GM19035 (cell line): Measurements from ENCODE around the gene SARNP.

Experiments
- ATAC-seq: cut with Tn5 transposase; IDR thresholded peaks from one replicate; pipeline ENCODE4 v1.9.1; 2021; ENCODE audit not compliant: unreplicated experiment

SARNP gene

DNA sequence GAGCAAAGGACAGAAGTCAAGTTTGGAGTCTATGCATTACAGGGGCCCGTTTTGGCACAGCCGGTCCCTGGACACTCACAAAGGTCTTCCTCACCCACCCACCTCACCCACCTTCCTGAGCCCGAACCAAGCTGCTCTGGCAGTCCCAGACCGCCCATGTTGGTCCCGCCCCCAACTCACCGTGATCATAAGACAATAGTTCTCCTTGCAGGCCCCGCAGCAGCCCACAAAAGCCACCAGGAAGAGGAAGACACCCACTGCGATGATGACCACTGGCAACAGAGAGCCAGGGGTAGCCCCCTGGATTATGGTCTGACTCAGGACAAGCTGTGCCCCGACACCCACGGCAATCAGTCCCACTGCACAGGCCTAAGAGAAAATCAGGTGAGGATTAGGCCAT, 90.6 kb downstream of the SARNP start:
- ATAC-seq: no peak

DNA sequence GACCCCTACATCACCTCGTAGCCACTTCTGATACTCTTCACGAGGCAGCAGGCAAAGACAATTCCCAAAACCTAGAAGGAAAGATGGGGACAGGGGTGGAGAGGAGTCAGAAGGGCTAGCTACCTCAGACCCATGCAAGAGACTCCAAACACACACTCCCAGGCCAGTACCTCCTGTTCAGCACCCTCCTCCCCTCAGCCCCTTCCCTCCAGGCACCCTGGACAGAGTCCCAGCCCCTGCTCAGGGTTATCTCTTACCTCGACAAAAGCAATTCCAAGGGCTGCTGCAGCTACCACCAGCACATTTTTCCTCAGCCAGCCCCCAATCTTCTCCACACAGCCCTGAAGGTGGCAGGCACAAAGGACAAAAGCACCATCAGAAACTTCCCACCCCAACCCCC, 92.0 kb downstream of the SARNP start:
- ATAC-seq: no peak

DNA sequence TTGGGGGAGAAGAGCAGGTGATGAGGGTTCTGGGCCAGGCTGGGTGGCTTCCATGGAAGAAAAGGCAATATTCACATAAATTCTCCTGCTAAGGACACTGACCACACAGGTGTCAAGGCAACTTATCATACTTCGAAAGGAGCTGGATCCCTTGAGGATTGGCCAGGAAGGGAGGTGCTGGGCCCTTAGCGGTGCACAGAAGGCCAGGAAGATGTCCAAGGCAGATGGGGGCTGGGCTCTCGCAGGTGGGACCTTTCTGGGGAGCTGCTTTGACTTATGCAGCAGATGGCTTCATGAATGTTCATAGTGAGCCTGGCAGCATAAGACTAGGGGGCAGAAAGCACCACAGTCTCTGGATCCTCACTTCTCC, 92.6 kb downstream of the SARNP start:
- no peak for ATAC-seq

DNA sequence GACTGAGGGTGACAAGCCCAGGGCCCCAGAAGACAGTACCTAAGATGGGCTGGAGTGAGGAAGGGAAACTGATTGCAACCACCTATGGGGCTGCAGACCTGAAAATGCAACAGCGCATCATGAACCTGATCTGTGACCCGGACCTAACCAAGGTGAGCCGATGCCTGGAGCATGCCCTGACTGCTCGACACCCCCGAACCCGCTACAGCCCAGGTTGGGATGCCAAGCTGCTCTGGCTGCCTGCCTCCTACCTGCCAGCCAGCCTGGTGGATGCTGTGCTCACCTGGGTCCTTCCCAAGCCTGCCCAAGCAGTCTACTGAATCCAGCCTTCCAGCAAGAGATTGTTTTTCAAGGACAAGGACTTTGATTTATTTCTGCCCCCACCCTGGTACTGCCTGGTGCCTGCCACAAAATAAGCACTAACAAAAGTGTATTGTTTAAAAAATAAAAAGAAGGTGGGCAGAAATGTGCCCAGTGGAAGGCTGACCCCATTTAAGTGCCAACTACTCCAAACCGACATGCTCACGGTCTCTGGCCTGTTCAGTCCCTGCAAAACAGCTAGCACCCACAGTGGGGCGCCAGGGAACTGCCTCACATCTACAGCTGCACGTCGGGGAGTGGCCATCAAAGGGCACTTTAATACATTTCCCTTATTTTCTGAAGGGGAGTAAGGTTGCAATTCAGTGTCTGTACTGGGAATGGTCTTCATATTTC, 93.1 kb downstream of the SARNP start:
- no peak for ATAC-seq

DNA sequence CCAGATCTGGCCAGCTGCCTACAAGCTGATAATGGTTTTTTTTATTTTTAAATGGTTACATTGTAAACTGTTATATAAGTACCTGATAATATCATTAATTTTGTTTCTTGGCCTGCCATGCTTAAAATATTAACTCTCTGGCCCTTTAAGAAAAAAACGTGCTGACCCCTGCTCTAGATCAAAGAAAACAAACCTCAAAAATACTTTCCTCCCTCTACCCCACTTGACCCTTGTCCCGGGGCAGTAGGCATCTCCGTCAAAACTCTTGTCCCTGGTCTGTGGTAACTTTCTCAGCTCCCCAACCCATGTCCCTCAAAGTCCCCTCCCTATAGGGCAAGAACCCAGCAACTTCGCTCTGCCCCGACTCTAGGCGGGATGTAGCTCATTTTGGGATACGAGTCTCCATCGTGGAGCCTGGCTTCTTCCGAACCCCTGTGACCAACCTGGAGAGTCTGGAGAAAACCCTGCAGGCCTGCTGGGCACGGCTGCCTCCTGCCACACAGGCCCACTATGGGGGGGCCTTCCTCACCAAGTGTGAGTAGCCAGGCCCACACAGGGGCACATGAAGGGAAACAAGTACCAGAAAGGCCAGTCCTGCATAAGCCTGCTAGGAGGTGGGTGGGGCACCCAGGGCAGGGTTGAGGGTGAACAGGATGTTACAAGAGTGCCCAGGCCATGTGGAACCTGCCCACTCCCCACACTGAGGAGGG, 93.9 kb downstream of the SARNP start:
- no peak for ATAC-seq

DNA sequence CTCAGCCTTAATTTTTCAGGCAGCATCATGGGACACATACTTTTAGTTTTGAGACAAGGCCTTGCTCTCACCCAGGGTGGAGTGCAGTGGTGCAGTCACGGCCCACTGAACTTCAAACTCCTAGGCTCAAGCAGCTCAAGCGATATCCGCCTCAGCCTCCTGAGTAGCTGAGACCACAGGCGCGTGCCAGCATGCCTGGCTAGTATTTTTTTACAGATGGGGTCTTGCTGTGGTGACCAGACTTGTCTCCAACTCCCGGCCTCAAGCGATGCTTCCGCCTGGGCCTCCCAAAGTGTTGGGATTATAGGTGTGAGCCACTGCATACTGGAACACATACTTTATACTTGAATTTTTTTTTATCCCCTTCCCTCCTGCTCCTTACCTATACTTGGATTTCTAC, 94.6 kb downstream of the SARNP start:
- no peak for ATAC-seq

DNA sequence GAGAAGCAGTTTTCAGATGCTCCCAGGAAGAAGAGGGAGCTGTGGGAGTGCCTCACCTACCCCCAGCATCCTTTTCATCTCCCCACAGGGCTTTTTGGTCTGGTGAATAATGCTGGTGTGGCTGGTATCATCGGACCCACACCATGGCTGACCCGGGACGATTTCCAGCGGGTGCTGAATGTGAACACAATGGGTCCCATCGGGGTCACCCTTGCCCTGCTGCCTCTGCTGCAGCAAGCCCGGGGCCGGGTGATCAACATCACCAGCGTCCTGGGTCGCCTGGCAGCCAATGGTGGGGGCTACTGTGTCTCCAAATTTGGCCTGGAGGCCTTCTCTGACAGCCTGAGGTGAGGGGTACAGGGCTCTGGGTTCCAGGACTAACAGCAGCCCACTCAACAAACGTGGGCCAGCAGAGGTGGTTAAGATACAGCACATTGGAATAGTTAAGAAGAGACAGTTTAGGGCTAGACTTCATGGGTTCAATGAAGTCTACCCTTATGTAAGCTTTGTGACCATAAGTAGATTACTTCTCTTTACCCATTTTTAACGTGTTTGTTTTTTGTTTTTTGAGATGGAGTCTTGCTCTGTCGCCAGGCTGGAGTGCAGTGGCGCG, 95.8 kb downstream of the SARNP start:
- no peak for ATAC-seq

DNA sequence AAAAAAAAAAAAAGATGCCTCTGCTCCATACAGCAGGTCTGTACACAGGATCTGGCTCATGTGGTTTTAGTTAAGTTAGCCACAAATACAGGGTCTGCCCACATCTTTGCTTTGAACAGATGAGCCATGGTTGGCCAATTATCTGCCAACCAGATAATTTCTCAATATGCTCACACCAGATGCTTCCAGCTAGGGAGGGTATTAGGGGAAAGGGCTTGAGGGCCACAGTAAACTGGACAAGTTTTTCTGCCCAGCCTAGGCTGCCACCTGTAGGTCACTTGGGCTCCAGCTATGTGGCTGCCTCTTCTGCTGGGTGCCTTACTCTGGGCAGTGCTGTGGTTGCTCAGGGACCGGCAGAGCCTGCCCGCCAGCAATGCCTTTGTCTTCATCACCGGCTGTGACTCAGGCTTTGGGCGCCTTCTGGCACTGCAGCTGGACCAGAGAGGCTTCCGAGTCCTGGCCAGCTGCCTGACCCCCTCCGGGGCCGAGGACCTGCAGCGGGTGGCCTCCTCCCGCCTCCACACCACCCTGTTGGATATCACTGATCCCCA, 96.6 kb downstream of the SARNP start:
- ATAC-seq: no peak

DNA sequence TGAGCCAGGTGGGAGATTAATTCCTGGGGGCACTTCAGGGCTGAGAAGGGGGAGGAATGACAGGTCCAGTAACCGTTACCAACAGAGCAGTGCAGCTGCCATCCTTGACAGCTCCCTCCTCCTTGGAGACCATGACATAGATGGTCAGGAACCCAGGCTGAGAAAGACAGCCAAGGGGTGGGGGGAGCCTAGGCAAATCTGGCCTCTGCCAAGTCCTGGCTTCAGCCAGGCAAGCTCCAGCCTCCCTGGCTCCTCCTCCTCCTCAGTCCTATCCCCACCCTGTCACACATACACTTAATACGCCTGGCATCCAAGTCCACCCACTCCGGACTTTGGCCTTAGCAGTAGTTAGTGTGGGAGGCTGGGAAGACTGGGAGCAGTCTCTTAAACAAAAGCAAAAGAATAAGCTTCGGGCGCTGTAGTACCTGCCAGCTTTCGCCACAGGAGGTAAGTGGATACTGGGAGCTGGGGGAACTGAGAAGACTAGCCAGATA, 97.4 kb downstream of the SARNP start, which contains the start of gene RDH5:
RDH5 (plus strand) TSS at position 323 of the 494 bp plus-strand sequence. CDS start 792 bp downstream, outside the sequence.
- no peak for ATAC-seq

DNA sequence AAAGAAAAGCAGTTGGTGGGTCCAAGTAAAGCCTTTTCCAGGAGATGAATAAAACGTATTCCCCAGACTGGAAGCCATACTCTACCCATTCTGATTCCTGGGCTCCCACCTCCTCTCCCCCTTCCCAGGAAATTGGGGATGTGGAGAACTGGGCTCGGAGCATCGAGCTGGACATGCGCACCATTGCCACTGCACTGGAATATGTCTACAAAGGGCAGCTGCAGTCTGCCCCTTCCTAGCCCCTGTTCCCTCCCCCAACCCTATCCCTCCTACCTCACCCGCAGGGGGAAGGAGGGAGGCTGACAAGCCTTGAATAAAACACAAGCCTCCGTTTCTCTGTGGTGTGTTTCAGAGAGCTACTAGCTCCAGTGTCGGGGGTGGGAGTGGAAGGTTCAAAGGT, 98.2 kb downstream of the SARNP start:
- ATAC-seq: no peak

DNA sequence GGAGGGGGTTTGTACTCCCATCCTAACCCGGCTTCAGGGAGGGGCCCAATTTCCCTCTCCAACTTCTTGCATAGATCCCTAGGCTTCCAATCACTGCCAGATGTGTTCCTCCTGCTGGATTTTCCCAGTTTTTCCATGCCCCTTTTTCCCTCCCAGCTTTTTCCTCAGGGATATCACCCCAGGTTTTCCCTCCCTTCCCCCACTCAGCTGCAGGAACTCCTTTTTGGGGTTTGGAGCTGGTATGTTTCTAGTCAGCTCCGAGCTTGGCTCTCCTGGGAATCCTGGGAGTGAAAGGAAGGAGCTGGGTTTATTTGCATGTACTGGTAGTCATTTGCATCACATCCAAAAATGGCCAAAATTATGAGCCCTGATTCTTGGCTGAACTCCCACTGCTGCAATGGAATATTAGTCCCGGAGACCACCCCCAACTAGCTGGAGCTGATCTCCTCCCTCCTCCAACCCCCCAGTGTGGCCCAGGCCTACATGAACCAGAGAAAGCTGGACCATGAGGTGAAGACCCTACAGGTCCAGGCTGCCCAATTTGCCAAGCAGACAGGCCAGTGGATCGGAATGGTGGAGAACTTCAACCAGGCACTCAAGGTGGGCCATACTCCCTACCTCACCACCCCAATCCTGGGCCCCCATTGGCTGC, 98.8 kb downstream of the SARNP start:
- no peak for ATAC-seq

DNA sequence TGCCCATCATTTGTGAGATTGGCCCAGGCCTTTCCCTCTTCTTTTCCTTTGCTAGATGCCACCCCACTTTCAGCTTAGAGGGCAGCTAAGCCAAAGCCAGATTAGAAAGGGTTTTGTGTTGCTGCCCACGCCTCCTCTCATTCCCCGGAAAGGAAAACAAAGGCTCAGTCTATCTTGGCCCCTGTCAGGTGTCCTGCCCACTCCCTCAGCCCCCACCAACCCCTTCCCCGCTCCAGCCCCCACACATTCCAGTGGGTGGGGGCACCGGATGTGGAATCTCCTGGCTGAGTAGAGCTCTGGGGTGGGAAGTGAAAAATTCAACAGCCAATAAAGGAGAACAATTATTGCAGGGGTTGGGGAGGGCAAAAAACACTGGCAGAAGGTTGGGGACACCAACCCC, 99.5 kb downstream of the SARNP start:
- no peak for ATAC-seq

DNA sequence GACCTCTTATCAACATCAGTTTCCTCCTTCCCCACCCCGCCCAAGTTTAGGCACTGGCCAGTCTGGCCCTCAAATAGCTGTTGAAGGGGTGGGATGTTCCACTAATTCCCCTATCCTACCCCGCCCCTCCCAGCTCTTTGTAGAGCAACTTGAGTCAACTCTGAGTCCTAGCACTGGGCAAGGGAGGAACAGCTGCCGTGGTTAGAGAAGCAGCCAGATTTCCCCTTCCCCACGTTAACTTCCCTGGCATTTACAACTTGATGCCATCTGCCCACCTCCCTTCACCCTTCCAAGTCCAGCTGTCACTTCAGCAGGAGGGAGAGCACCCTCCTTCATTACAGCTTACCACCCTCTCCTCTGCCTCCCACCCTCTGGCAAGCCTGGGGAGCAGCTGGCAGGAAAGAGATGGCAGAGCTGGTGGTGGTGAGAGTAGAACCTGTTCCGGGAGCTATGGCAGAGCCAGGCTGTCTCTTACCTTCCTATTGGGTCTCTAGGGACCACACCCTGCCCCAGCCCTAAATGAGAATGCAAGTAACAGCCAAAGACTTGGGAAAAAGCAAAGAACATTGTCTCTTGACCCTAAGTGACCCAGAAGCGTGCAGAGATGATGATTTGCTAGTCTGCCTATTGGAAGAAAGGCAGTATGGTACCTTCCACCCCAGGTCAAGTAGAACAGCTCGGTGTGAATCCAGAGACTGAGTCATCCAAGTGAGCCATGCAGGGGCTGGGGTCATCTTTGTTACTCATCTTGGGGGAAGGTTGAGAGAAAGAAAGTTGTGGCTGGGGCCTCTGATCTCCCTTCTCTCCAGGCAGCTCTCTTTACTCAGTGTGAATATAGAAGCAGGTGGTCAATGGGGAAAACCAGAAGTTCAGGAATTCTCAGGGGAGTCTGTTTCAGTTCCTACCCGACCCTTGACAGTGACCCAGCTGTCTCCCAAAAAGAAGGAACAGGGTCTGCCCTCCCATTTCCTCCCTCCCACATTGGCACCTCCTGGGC, 100.2 kb downstream of the SARNP start:
- ATAC-seq: no peak

DNA sequence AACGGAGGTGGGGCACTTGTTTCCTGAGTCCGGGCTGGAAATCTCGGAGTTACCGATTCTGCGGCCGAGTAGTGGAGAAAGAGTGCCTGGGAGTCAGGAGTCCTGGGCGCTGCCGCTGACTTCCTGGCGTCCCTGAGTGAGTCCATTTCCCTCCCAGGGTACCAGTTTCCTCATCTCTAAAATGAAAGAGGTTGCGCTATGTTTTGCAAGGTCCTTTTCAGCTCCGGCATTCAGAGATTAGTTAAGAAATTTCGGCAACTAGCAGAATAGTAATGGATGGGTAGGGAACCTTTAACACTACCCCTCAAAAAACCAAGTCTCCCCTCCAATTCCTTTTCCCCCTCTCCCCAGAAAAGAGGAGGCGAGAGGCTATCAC, 101.0 kb downstream of the SARNP start:
- ATAC-seq: no peak

DNA sequence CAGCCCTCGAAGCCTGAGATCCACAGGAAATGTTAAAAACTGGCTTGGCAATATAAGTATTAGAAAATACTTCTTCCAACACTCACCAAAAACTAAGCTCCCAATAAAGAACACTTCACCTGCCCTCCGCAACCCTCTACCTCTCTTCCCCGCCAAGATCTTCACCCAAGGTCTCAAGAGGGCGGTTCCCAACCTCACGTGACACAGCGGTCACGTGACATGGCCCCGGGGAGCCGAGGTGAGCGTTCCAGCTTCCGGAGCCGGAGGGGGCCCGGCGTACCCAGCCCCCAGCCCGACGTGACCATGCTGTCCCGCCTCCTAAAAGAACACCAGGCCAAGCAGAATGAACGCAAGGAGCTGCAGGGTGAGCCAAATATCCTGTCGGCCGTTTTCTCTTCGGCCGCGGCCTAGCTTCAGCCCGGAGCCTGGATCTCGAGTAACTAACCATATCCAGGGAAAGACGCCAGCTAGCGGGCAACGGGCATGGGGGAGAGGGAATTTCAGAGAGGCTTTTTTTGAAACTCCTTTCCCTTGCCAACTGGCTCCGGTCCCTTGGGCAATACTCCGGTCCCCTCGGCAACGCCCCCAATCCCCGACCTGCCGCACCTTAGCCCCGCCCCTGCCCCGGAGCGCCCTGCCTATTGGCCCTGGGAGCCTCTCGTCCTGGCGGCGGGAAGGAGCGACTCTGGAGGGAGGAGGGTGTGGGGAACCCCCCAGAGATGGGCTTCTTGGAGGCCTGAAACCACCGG, 101.5 kb downstream of the SARNP start, which contains the start of gene BLOC1S1:
BLOC1S1 (plus strand) TSS at position 214 of the 749 bp plus-strand sequence; CDS start at position 220, 6 bp downstream.
- peak; percentile 97 for ATAC-seq

DNA sequence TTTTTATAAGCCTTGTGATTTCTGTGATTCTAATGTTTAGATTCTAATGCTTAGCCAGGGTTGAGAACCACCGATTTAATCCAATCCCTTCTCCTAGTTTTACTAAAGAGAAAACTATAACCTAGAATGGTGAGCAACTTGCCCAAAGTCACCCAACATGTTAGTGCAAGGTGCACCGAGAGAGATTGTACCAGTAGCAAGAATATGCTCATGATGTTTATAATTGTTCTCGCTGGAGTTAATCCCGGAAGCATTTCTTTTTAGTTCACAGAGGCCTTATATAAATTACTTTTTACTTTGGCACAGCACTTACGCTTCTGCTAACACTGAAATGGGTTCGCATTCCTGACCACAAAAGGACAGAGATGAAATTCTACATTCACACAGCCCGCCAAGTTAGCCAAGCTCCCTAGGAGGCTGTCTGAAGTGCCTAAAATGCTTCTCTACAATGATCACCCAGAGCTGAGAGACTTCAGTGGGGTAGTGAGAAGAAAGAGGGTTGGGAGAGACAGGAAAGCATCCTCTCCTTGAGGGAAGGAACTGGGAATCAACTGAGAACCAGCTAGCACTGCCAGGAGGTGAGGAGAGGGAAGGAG, 102.3 kb downstream of the SARNP start:
- peak; percentile 2 for ATAC-seq

DNA sequence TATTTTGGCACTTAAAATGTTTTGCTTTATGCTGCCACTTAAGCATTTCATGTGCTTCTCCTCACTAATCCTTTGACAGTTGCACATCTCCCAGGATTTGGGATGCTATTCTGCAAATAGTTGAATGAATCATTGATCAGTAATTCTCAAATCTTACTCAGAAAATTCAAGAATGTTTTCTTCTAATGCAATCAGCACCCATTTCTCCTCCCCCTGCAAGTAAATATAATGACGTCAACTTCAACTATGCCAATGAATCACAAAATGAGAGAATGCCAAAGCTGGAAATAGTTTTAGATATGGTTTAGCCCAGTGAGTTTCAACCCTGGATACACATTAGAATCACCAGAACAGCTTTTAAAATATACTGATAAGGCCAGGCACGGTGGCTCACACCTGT, 103.8 kb downstream of the SARNP start:
- no peak for ATAC-seq

DNA sequence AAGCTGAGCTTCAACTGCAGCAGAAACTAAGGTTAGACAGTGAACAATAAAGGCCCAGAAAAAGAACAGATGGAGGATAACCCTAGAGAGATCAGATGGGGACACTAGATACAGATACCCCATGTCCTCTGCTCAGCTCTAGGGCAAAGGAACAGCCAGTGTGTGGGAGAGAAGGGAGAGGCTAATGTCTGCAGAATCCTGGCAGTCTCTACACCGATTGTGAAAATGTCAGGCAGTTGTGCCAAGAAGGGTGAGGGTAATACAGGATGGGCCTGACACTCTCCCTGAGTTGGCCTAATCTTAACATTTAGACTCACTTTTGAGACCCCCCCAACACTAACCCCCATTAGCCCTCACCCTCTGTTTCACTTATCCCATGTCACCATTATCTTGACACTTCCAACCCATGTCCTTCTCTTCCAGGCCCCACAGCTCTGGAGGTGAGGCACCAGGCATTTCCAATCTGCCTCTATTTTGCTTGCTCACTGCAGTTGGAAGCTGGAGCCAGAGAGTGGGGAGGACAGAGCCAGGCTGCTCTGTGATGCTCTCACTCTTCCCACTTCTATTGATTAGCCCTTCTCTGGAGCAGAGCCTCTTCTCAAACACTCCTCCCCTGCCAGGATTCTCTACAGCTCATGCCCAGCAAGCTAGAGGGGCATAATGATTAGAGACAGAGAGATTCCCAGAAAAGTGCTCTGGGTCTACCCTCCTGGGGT, 104.7 kb downstream of the SARNP start:
- ATAC-seq: no peak
